Renal cortex interstitium (tissue), 11 donors: ENCODE measurements around the gene ERC2. TPM values are rescaled to one million over a fixed set of nuclear protein-coding genes. Genes with fewer than 3 reads are reported as not detected.

Experiments used
- DNase-seq, 11 donors: peaks; one replicate each; pipeline ENCODE4 v3.0.0-alpha.2; 2013; ENCODE audit warnings: low read depth in 9 of 11, low spot score in 4 of 11; ENCODE audit errors: extremely low read depth in 1 of 11
- polyA plus RNA-seq, 3 donors: library from polyadenylated mRNA; unstranded; fragments of 120-200 nt; gene quantifications; one replicate each; pipeline ENCODE4 v1.2.1, GENCODE V29; 2013; ENCODE audit not compliant: insufficient read length in 3 of 3

Gene ERC2
- polyA plus RNA-seq, 3 donors, result 2.4 to 4.2 (median 3.3) TPM

DNA sequence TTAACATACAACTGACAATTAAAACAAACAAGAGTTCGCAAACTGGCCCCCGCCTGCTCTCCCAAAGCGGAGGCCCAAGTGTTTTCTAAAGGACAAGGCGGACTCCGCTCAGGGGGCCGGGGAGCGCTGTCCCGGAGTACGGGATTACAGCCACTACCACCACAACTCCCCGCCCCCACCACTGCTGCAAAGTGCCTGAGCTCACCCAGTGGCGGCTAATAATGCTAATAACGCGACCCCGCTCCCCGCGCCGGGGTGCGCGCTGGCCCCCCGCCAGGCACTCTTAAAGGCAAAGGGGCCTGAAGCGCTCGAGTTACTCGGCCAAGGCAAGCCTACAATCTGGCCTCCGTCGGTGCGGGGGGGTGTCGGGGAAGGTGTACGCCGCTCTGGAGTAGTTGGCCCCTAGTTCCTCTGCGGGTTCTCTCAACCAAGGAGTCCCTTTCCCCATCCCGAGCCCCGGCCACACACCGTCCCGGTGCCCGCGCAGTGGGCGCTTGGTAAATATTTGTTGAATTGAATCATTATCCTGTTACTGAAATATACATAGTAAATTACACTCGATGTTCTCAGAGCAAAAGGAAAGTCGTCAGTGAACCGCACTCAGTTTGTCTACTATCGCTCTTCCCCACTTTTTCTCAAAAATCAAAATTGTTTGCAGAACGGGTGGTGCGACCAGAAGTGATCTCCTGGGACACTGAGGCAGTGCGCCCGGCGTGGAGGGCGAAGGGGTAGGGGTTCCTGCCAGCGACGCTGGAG, 982.0 kb downstream of the ERC2 start:
- peak in 2 of 11 donors; percentile 63 for DNase-seq

GRCh38 chr3:55484801-55485791, 983.2 kb downstream of the ERC2 start:
- DNase-seq, result peak in 8 of 11 donors; percentile 80 to 88 (median 82)

- DNase-seq, result no peak
Observed at GRCh38 chr3:55484191-55484689, 984.0 kb downstream of the ERC2 start.

DNA sequence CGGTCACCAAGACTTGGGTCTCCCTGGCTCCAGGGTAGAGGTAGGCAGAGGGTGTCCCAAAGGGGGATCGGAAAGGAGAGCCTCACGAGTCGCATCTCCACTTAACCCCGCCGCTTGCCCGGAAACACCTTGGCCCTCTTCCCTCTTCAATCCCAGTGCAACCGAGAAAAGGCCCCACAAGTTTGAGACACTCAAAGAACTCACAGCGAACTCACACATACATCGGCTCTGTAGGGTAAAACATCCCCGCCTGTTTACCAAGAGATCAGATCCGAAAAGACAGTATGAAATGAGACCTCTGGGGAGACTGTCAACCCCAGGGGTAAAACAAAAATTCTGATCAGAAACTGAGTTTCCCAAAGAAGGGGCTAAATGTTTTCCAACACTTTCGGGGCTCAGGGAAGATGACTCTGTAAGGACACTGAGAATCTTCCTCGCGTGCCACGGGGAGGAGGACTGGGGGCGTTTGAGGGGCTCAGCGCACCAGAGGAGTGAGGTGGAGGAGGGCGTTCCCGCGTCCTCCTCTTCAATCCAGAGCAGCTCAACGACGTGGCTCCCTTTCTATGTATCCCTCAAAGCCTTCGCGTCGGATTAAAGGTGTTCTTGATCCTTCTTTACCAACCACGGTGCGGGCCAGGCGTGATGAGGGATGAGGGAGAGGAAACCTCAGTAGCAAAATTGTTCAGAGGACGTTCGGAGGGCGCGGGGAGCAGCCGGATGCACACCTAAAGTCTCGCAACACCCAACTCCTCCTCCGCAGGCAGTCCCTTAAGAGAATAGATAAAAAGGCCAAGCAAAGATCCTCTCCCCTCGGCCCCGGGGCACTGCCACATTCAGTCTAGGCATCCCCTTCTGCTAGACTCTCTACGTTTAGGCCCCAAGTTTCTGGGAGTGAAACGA, 984.8 kb downstream of the ERC2 start:
- DNase-seq, result no peak

DNA sequence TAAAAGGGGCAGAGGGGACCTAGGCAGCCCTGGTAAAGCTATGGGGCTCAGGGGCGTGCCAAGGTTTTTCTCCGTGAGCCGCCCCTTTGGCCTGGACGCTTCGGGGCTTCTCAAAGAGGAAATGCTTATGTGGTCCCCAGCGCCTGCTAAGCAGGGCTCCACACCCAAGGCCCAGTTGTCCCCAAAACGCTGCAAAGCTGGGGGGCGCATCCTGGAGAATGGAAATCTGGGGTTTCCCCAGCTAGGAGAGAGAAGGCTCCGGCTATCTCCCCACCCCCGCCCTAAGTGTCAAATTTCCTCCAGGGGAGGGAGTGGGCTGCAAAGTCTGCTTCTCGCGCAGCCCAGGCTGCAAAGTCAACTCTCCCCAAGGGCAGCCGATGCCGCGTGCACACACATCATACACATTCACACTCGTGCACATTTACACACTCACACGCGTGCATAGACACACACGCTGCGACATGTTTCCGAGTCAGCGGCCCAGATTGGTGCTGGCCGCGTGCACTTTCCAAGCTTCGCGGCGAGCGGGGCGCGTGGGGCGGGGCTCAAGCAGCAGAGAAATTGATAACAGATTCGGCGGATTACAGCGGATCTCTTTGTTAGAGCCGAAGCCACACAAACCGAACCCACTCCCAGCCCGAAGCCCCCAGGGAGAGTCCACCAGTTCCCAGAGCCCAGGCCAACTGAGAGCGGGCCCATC, 985.6 kb downstream of the ERC2 start:
- DNase-seq, result peak in 1 of 11 donors; percentile 32

DNA sequence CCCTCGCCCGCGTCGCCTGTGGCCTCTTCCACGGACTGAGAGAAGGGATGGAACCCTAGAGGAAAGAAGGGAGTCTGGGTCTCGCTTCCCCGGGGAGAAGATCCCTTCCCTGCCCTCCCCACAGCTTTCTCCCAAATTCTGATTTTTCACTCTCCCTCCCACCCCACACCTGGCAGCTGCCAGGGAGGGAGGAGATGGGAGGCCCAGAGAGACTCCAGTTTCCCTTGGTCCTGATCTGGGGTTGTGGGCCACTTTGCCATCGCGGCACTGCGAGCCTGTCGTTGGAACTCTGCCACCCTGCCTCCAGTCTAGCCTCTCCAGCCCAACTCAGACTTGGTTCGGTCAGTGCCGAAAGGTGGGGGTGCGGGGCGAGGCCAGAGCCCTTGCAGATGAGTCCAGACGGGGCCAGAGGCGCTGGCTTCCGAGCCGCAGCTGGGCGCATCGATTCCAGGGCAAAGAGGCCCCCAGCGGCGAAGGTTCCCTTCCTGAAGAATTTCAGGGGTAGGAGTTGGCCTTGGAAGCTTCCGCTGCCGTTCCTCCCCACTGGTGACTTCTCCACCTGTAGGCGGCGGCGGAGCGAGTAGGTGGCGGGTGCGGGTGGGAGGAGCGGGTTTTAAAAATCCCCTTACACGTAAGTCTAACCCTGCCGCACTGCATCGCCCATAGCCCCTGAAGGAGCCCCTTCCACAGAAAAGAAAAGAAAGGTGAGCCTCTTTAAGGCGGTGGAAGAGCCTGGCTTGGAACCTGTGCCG, 986.3 kb downstream of the ERC2 start:
- no peak for DNase-seq

- no peak for DNase-seq
Observed at GRCh38 chr3:55480911-55481743, 987.1 kb downstream of the ERC2 start.

DNA sequence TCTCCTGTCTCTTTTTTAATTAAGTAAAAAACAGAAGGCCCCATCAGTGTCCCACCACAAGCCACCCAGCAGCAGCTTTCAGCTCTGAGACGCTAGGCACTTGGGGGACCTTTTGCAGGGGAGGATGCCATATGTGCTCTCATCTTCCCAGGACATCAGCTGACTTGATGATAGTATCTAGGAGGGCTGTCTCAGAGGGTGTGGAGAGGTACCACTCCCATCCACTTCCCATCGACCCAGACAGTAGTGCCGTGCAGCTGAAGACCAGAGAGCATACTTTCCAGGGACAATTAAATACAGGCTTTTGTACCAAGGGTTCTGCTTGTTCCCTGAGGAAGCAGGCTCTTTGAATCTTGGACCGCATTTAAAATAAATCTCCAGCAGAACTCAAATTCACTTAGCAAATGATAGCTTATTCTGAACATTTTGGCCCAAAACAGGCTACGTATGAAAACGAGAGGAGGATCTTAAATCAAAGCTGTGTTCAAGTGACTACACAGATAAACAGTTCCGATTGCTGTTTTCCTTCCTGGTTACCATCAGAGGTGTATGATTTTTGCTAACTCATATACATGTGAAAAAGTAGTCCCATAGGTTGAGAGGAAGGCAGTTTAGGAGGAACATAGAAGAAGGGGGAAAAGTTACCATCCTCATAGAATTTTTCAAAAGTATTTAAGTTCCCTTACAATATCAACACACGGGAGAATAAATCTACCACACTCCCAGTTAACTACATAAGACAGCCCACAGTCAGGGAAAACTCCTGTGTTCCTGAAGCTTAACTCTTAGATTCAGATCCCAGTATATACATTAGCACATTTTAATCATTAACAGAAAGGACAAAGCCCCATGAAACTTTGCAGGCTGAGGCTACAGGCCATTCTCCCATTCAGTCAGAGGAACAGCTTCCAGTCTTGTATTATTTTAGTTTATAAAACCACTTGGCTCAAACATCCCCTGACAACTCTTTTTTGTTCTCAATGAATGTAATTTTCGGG, 990.7 kb downstream of the ERC2 start:
- no peak for DNase-seq

DNA sequence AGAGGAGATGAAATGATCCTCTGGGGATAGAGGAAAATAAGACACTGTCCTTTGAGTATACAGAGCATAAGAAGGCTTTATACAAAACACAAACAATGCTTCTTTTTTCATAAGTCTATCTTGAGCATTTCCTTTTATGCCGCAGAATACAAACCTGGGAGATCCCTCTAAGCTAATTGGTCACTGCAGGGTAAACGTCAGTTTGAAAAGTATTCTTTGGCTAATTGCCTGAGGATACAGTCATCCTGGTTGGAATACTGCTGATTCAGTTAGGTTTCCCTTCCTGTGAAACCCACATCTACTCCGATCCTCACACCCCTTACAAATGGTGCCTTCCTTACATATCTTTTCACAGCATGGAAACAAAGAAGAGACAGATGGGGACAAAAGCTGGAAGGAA, 991.8 kb downstream of the ERC2 start:
- no peak for DNase-seq

DNA sequence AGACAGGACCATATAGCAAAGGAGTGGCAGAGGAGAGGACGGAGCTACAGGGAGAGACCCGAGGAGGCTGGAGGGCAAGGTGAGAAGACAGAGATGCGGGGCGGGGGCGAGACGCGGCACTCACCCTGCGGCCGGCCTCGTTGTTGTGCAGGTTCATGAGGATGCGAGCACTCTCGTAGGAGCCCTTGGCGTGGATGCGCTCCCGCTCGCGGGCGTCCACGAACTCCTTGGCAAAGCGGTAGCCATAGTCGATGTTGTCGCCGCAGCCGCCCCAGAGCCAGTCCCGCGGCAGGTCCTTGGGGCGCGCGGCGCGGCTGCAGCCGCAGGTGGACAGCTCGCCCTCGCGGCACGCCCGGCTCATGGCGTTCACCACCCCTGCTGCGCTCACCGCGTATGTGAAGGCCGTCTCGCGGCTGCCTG, 994.0 kb downstream of the ERC2 start:
- DNase-seq, result no peak

GRCh38 chr3:55473788-55474187, 994.5 kb downstream of the ERC2 start:
- no peak for DNase-seq

DNA sequence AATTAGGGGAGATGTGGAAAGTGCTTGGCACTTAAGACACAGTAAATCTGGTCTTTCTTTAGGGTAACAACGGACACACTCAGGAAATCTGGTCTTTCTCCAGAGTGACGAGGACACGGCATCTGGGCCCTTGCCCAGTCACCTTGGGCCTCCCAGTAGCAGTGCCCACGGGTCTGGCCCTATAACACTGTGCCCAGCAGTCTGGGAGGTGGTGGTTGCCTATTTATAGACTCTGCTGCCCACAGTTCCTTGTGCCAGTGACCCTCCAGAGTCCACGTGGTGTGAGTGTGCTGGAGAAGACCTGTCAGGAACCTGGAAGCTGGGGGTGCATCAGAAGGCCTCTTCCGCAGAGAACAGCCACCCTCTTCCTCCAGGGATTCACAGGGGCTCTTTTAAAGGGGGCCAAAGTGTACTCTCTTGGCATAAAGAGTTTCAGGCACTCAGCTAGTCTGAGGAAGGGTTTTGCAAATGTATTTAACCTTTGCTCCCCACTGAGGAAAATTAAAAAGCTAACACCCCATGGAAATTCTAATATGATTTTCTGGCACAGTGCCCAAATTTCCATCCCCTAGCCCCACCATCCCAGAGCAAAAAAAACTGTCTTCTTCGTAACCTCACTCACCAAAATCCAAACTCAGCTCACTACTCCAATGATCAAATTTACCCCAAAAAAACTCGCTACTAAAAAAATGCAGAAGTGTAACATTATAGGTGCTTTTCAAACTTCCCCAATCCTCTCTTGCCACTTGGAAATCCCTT, 996.6 kb downstream of the ERC2 start:
- no peak for DNase-seq

DNA sequence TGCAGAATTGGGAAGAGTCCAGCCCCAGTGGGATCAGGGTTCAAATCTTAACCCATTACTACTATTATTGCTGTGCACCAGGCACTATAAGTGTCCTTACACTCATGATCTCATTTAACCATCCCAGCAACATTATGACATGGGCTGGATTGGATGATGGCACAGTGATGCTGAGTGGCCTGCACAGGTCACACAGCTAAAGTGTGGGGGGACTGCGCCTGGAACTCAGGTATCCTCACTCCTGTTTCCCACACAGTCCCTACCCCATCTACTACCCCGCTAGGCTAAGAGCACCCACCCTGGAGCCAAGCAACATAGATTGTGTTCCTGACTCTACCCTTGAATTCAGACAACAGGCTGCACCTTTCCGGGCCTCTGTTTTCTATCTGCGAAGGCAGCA, 997.2 kb downstream of the ERC2 start:
- DNase-seq, result no peak

DNA sequence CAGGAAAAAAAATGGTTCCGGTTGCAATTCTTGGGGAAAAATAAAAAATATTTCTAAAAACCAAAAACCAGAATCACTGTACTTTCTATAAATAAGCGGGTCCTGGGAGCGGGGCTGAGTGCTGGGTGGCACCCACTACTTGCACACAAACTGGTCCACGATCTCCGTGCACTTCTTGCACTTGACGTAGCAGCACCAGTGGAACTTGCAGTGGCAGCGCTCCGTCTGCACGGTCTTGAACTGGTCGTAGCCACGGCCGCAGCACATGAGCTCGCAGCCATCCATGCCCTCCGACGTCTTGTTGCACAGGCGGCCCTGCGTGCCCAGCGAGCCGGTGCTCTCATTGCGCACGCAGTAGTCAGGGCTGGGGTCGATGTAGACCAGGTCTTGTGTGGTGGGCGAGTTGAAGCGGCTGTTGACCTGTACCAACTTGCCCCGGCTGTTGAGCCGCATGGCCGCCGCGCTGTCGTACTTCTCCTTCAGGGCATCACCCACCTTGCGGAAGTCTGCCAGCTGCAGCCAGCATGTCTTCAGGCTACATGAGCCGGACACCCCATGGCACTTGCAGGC, 998.2 kb downstream of the ERC2 start:
- DNase-seq, result no peak

DNA sequence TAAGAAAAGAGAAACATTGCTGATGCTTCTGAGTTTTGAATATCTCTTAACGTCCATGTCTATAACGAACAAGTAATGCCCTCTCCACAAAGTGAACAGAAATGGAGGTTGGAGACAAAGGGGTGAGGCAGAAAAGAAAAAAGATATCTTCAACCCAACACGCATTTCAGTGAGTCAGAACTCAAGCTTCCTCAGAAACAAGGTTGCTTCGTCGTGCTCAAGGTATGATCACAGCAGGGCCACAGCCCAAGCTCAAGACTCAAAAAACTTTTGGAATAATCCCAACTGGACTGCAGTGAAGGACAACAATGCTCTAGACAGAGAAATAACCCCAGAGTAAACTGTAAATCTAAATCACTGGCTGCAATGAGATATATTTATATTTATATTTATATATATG, 1000.0 kb downstream of the ERC2 start:
- no peak for DNase-seq
